H9 (cell line): ENCODE data around the gene HCN2. TPM values are rescaled to one million over a fixed set of nuclear protein-coding genes. Genes with fewer than 3 reads are reported as not detected.

Source experiments
- DNase-seq: peaks from one replicate; pipeline ENCODE4 v3.0.0-alpha.2; 2017
- H2AFZ ChIP-seq: one replicate; pipeline ENCODE4 v1.6.1; 2013; ENCODE audit warnings: mild to moderate bottlenecking, low read length, control low read depth, moderate library complexity
- H2AK5ac ChIP-seq: 2 replicates; pipeline ENCODE4 v1.6.1; 2013; ENCODE audit warnings: low read length, control low read depth, mixed read lengths; ENCODE audit not compliant: insufficient read length
- H2BK120ac ChIP-seq: one replicate; pipeline ENCODE4 v1.6.1; 2013; ENCODE audit warnings: low read depth, mild to moderate bottlenecking, low read length, control low read depth, inconsistent platforms; ENCODE audit not compliant: poor library complexity, severe bottlenecking
- H2BK12ac ChIP-seq: 2 replicates; pipeline ENCODE4 v1.6.1; 2013; ENCODE audit warnings: low read length, control low read depth, mixed read lengths, low read depth; ENCODE audit not compliant: insufficient read length
- H2BK15ac ChIP-seq: 2 replicates; pipeline ENCODE4 v1.6.1; 2013; ENCODE audit warnings: low read depth, low read length, control low read depth
- H2BK20ac ChIP-seq: one replicate; pipeline ENCODE4 v1.6.1; 2013; ENCODE audit warnings: low read depth, mild to moderate bottlenecking, low read length, control low read depth, inconsistent platforms; ENCODE audit not compliant: poor library complexity, severe bottlenecking
- H2BK5ac ChIP-seq: 2 replicates; pipeline ENCODE4 v1.6.1; 2013; ENCODE audit warnings: low read length, control low read depth, mixed read lengths; ENCODE audit not compliant: insufficient read length
- H3K14ac ChIP-seq: 2 replicates; pipeline ENCODE4 v1.6.1; 2013; ENCODE audit warnings: low read length, control low read depth; ENCODE audit not compliant: insufficient read depth
- H3K18ac ChIP-seq: 2 replicates; pipeline ENCODE4 v1.6.1; 2013; ENCODE audit warnings: low read depth, mild to moderate bottlenecking, mixed read lengths, low read length, control low read depth; ENCODE audit not compliant: insufficient read length
- H3K23ac ChIP-seq: 2 replicates; pipeline ENCODE4 v1.6.1; 2013; ENCODE audit warnings: low read length, control low read depth, mixed read lengths, low read depth; ENCODE audit not compliant: insufficient read length
- H3K23me2 ChIP-seq: 2 replicates; pipeline ENCODE4 v1.6.1; 2013; ENCODE audit warnings: low read depth, mild to moderate bottlenecking, mixed read lengths, low read length, control low read depth; ENCODE audit not compliant: insufficient read length, poor library complexity, severe bottlenecking
- H3K27ac ChIP-seq: 2 replicates; pipeline ENCODE4 v1.5.1; 2013; ENCODE audit warnings: low read length, control low read depth, mixed read lengths, low read depth; ENCODE audit not compliant: insufficient read length
- H3K27me3 ChIP-seq: 2 replicates; pipeline ENCODE4 v1.6.1; 2013; ENCODE audit warnings: low read length, control low read depth, inconsistent platforms; ENCODE audit not compliant: insufficient read depth
- H3K4ac ChIP-seq: 2 replicates; pipeline ENCODE4 v1.6.1; 2013; ENCODE audit warnings: low read depth, mild to moderate bottlenecking, control low read depth, inconsistent platforms, low read length, moderate library complexity
- H3K4me1 ChIP-seq: 2 replicates; pipeline ENCODE4 v1.6.1; 2013; ENCODE audit warnings: low read length, control low read depth, inconsistent platforms; ENCODE audit not compliant: insufficient read depth
- H3K4me2 ChIP-seq: 2 replicates; pipeline ENCODE4 v1.6.1; 2013; ENCODE audit warnings: low read length, control low read depth, mixed read lengths; ENCODE audit not compliant: insufficient read length, insufficient read depth
- H3K56ac ChIP-seq: 2 replicates; pipeline ENCODE4 v1.6.1; 2013; ENCODE audit warnings: low read depth, mild to moderate bottlenecking, mixed read lengths, low read length, control low read depth; ENCODE audit not compliant: insufficient read length
- H3K79me1 ChIP-seq: 2 replicates; pipeline ENCODE4 v1.6.1; 2013; ENCODE audit warnings: low read depth, mild to moderate bottlenecking, moderate library complexity, low read length, control low read depth, inconsistent platforms; ENCODE audit not compliant: insufficient read depth, poor library complexity, severe bottlenecking
- H3K79me2 ChIP-seq: 2 replicates; pipeline ENCODE4 v1.6.1; 2013; ENCODE audit warnings: low read length, control low read depth, inconsistent platforms; ENCODE audit not compliant: insufficient read depth
- H3K9ac ChIP-seq: 2 replicates; pipeline ENCODE4 v1.6.1; 2013; ENCODE audit warnings: low read length, control low read depth, mixed read lengths; ENCODE audit not compliant: insufficient read length; ENCODE audit errors: extremely low read depth
- H3K9me3 ChIP-seq: one replicate; pipeline ENCODE4 v1.6.1; 2013; ENCODE audit warnings: low read depth, low read length, inconsistent platforms; ENCODE audit not compliant: control insufficient read depth
- H3T11ph ChIP-seq: one replicate; pipeline ENCODE4 v1.6.1; 2013; ENCODE audit warnings: mild to moderate bottlenecking, low read length, control low read depth, inconsistent platforms
- H4K20me1 ChIP-seq: one replicate; pipeline ENCODE4 v1.6.1; 2013; ENCODE audit not compliant: control insufficient read depth, insufficient read length, insufficient read depth
- H4K5ac ChIP-seq: 2 replicates; pipeline ENCODE4 v1.6.1; 2013; ENCODE audit warnings: low read depth, mild to moderate bottlenecking, mixed read lengths, low read length, control low read depth; ENCODE audit not compliant: insufficient read length
- H4K8ac ChIP-seq: replicated peaks from 2 replicates; pipeline ENCODE4 v1.6.1; 2013; ENCODE audit warnings: low read length, control low read depth, mixed read lengths, low read depth; ENCODE audit not compliant: insufficient read length
- H4K91ac ChIP-seq: 2 replicates; pipeline ENCODE4 v1.6.1; 2013; ENCODE audit warnings: low read depth, mild to moderate bottlenecking, moderate library complexity, mixed read lengths, low read length, control low read depth; ENCODE audit not compliant: insufficient read length
- H3K27ac Mint-ChIP-seq, 3 experiments: 2 replicates in 2 of 3; 3 replicates in 1 of 3; pipeline ENCODE4 v1.8.0; 2020 to 2021; ENCODE audit warnings: mixed read lengths in 3 of 3, mild to moderate bottlenecking in 1 of 3, moderate library complexity in 1 of 3
- H3K27me3 Mint-ChIP-seq: 2 replicates; pipeline ENCODE4 v1.8.0; 2021; ENCODE audit warnings: low read depth, mild to moderate bottlenecking, moderate library complexity, mixed read lengths
- H3K36me3 Mint-ChIP-seq, 3 experiments: 2 replicates in 2 of 3; 3 replicates in 1 of 3; pipeline ENCODE4 v1.8.0; 2020 to 2021; ENCODE audit warnings: low read depth in 3 of 3, mixed read lengths in 3 of 3; ENCODE audit not compliant: insufficient read depth in 1 of 3
- H3K4me1 Mint-ChIP-seq, 2 experiments: 2 replicates each; pipeline ENCODE4 v1.8.0; 2020; ENCODE audit warnings: mixed read lengths in 2 of 2
- H3K4me3 Mint-ChIP-seq, 2 experiments: 2 replicates in 1 of 2; 3 replicates in 1 of 2; pipeline ENCODE4 v1.8.0; 2020 to 2021; ENCODE audit warnings: mild to moderate bottlenecking in 2 of 2, mixed read lengths in 2 of 2, moderate library complexity in 1 of 2
- H3K9me3 Mint-ChIP-seq, 2 experiments: 2 replicates in 1 of 2; 3 replicates in 1 of 2; pipeline ENCODE4 v1.8.0; 2020; ENCODE audit warnings: mild to moderate bottlenecking in 2 of 2, mixed read lengths in 2 of 2, moderate library complexity in 1 of 2
- WGBS: extraction: QIAGEN DNeasy Blood & Tissue Kit; methylation state at CpG from one replicate; pipeline ENCODE4 v1.1.7; 2013; ENCODE audit warnings: missing lambda C conversion rate, low lambda C conversion rate, mixed read lengths; ENCODE audit not compliant: insufficient read length; ENCODE audit errors: extremely low coverage; 5-methylcytosine and 5-hydroxymethylcytosine counted together
- total RNA-seq: library from RNA; stranded (reverse); gene quantifications from 2 replicates; pipeline ENCODE4 v1.2.1, GENCODE V29; 2021
- TF ChIP-seq, protein P1 (sequence below): fragments of 200-600 bp; sonication (generic); conservative IDR thresholded peaks from 3 replicates; pipeline ENCODE4 v1.8.0; 2021; ENCODE audit warnings: antibody characterized with exemption, mild to moderate bottlenecking

The HCN2 gene
- total RNA-seq, 1 experiment from 2014 or later: 3.7 TPM

- H3K79me2 ChIP-seq: no peaks in the 10 kb centered on the region
- Mint-ChIP-seq H3K36me3 (no peaks in the 10 kb centered on the region), H3K27me3 (peaks cover 35% of the 10 kb centered on the region), H3K4me3 (no peak overlapping the region), H3K27ac (no peak overlapping the region), H3K9me3 (peaks cover 9 to 12% of the 10 kb centered on the region in 2 experiments), H3K4me1 (0 out of 4 replicates have a peak, but pooled peaks cover 0 to 2% of the 10 kb centered on the region in 2 experiments)
- peaks cover 3% of the 10 kb centered on the region for H4K20me1 ChIP-seq
- no peak overlapping the region for H3T11ph ChIP-seq
- H3K27me3 ChIP-seq: peaks cover 1% of the 10 kb centered on the region; the same call in 1 of the 2 replicates
- H4K5ac ChIP-seq: no peak overlapping the region
- H2AFZ ChIP-seq: no peak overlapping the region
- H3K23ac ChIP-seq: no peak overlapping the region
- no peak overlapping the region for H4K91ac ChIP-seq
- no peaks in the 10 kb centered on the region for H3K79me1 ChIP-seq
- no peak for DNase-seq
- no CpG with 5 or more reads among the region's 16 CpGs for WGBS
- no peaks in the 10 kb centered on the region for H3K23me2 ChIP-seq
- H2AK5ac ChIP-seq: no peak overlapping the region
- H3K9me3 ChIP-seq: peaks cover 3% of the 10 kb centered on the region
- no peak overlapping the region for H3K18ac ChIP-seq
- no peak overlapping the region for H3K27ac ChIP-seq
- no peak overlapping the region for H4K8ac ChIP-seq
- no peak overlapping the region for H3K4me2 ChIP-seq
- H3K9ac ChIP-seq: no peak overlapping the region
- H2BK120ac ChIP-seq: no peak overlapping the region
- no peak overlapping the region for H3K4ac ChIP-seq
- H3K4me1 ChIP-seq: no peaks in the 10 kb centered on the region
- no peak overlapping the region for H3K14ac ChIP-seq
- TF ChIP-seq, protein P1, sequence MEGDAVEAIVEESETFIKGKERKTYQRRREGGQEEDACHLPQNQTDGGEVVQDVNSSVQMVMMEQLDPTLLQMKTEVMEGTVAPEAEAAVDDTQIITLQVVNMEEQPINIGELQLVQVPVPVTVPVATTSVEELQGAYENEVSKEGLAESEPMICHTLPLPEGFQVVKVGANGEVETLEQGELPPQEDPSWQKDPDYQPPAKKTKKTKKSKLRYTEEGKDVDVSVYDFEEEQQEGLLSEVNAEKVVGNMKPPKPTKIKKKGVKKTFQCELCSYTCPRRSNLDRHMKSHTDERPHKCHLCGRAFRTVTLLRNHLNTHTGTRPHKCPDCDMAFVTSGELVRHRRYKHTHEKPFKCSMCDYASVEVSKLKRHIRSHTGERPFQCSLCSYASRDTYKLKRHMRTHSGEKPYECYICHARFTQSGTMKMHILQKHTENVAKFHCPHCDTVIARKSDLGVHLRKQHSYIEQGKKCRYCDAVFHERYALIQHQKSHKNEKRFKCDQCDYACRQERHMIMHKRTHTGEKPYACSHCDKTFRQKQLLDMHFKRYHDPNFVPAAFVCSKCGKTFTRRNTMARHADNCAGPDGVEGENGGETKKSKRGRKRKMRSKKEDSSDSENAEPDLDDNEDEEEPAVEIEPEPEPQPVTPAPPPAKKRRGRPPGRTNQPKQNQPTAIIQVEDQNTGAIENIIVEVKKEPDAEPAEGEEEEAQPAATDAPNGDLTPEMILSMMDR: no peak
- H2BK5ac ChIP-seq: no peak overlapping the region
- H2BK12ac ChIP-seq: no peak overlapping the region
- H2BK20ac ChIP-seq: no peak overlapping the region
- H2BK15ac ChIP-seq: no peak overlapping the region
- H3K56ac ChIP-seq: no peak overlapping the region
Observed at GRCh38 chr19:596263-596655, 6.6 kb downstream of the HCN2 start.
